Activated CD4-positive, alpha-beta T cell treated with anti-CD3 and anti-CD28 coated beads, Interleukin-2, Interleukin-6, amounts not matched to agents 100 ng/mL and 50 ng/mL, durations not matched to agents 16 hours and 8 hours (primary cell): Measurements from ENCODE around the gene PRSS2.
A peak's percentile ranks its signal among the peaks of the same experiment; 100 is the strongest.
"Not testable (repeated sequence)": the region's sequence is repeated elsewhere in the genome, so short reads cannot be mapped to it uniquely, and the experiment has no call there.

Experiments
- DNase-seq: peaks from one replicate; pipeline ENCODE4 v3.0.0-alpha.2; 2020

The PRSS2 gene

GRCh38 chr7:142760071-142760642 lies 10.6 kb upstream of the PRSS2 start:
- DNase-seq = no peak

DNA sequence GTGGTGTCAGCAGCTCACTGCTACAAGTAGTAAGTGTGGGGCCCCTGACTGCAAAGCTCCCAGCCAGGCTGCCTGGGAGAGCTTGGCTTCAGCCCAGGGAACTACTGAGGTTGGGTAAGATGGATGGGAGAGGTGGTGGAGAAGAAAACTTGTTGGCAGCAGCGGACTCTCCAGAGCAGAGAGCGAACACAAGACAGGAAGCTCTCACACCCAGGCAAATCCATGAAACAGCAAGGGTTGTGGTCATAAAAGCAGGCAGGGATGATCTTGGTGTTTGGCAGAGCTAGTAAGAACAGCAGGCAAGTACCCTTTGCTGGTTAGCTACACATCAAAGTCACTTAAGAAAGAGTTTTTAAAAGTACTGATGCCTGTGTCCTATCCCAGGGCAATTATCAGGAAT lies 9.2 kb upstream of the PRSS2 start:
- DNase-seq = not testable (repeated sequence)

DNA sequence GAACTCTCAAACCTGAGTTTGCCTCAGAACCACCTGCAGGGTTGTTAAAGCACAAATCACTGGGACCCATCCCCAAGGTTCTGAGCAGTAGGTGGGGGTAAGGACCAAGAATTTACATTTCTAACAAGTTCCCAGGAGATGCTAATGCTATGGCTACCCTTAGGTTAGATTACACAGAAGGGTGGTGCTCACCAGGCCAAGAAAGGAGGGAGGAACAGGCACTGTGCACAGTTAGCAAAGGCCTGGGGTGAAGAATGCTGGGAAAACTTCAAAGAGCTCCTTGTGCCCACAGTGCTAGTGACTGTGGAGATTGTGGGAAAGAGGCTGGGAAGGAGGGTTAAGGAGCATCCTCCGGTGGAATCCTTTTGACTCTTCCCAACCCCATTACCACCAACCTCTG lies 8.7 kb upstream of the PRSS2 start:
- DNase-seq = no peak

DNA sequence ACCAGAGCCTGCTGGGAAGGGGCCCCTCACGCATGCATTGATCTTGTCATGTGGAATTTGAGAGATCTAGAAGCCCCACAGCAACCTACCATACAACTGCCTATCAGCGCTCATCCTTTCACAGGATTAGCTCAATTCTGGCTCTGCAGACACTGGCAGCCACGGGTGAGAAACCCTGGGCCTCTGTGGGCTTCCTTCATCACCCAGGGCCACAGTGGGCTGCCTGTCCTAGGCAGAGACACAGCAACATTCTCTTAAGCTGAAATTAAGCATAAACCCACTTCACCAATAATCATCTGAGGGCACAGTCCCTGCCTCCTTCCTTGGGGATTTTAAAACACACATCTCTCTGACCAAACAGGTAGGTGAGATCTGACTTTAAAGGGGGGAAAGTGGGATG lies 3.3 kb upstream of the PRSS2 start:
- no peak for DNase-seq

DNA sequence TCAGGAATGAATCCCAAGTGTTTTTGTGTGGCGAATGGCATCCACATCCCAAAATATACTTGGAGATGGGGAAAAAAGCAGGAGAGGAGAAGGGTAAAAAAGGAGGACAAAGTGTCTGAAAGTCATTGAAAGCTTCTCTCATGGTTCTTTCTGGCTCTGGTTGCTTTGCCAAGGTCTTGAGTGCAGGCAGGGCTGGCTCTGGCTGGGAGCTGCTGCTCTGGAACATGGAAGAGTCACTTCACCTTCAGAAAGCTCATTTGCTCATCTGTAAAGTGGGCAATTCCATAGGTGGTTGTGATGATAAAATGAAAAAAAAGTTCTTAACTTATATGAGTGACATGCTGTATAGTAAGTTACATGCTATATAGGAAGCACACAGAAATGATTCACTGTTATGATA lies 2.9 kb upstream of the PRSS2 start:
- no peak for DNase-seq

- DNase-seq = not testable (repeated sequence)
These were observed 1.9 kb upstream of the PRSS2 start for GRCh38 chr7:142768885-142769284.

GRCh38 chr7:142771353-142771723 lies 568 bp downstream of the PRSS2 start:
- peak; percentile 6 for DNase-seq

DNA sequence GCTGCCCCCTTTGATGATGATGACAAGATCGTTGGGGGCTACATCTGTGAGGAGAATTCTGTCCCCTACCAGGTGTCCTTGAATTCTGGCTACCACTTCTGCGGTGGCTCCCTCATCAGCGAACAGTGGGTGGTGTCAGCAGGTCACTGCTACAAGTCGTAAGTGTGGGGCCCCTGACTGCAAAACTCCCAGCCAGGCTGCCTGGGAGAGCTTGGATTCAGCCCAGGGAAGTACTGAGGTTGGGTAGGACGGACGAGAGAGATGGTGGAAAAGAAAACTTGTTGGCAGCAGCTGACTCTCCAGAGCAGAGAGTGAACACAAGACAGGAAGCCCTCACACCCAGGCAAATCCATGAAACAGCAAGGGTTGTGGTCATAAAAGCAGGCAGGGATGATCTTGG lies 1.3 kb downstream of the PRSS2 start:
- DNase-seq = no peak

DNA sequence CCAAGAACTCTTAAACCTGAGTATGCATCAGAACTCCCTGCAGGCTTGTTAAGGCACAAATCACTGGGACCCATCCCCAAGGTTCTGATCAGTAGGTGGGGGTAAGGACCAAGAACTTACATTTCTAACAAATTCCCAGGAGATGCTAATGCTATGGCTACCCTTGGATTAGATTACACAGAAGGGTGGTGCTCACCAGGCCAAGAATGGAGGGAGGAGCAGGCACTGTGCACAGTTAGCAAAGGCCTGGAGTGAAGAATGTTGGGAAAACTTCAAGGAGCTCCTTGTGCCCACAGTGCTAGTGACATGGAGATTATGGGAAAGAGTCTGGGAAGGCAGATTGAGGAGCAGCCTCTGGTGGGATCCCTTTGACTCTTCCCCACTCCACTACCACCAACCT lies 1.9 kb downstream of the PRSS2 start:
- DNase-seq = no peak

DNA sequence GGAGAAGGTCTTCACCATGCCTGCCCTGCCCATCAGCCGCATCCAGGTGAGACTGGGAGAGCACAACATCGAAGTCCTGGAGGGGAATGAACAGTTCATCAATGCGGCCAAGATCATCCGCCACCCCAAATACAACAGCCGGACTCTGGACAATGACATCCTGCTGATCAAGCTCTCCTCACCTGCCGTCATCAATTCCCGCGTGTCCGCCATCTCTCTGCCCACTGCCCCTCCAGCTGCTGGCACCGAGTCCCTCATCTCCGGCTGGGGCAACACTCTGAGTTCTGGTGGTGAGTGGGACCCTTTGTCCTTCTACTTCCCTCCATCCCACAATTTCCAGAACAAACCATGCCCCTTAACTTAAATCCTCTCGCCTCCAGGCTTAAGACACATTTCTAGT lies 2.5 kb downstream of the PRSS2 start:
- DNase-seq = no peak

DNA sequence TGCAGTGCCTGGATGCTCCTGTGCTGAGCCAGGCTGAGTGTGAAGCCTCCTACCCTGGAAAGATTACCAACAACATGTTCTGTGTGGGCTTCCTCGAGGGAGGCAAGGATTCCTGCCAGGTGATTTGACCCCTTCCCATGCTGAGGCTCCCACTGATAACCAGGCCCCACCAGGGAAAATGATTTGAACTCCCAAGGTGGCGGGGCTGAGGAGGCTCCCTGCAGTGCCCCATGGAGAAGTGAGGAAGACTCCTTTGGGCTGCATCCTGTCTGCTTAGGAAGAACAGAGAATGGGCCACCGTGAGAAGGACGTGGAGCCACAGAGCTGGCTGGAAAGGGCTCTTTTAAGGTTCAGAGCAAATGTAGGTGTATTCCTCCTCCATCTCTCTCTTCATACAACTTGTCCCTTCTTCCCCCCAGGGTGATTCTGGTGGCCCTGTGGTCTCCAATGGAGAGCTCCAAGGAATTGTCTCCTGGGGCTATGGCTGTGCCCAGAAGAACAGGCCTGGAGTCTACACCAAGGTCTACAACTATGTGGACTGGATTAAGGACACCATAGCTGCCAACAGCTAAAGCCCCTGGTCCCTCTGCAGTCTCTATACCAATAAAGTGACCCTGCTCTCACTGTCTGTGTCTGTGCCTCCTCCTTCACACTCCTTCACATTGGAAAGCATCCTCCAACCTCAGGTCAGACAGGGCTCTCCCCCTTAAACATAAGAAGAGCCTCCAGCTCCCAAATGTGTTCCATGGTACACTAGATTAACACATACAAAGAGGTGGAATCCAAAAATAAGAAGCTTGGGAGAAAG lies 3.4 kb downstream of the PRSS2 start:
- DNase-seq = no peak

DNA sequence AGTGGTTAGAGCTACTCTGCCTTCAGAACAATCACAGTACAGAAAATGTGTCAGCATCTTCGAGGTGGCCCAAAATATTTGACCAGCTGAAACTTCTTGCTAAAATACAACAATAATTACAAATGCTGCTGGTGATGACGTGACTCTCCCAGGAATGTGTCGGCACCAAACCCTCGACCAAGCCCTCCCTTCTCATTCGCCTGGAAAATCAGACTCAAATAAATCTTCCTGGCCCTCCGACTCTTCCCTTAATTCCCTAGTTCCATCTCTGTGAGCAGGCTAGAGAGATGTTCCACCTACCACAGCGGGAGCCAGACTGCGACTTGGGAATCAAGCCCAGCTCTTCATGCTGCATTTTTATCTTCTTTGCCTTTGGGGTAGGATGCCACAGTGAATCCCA lies 4.1 kb downstream of the PRSS2 start:
- no peak for DNase-seq

- not testable (repeated sequence) for DNase-seq
These were observed 4.8 kb downstream of the PRSS2 start for GRCh38 chr7:142775351-142776115.

DNA sequence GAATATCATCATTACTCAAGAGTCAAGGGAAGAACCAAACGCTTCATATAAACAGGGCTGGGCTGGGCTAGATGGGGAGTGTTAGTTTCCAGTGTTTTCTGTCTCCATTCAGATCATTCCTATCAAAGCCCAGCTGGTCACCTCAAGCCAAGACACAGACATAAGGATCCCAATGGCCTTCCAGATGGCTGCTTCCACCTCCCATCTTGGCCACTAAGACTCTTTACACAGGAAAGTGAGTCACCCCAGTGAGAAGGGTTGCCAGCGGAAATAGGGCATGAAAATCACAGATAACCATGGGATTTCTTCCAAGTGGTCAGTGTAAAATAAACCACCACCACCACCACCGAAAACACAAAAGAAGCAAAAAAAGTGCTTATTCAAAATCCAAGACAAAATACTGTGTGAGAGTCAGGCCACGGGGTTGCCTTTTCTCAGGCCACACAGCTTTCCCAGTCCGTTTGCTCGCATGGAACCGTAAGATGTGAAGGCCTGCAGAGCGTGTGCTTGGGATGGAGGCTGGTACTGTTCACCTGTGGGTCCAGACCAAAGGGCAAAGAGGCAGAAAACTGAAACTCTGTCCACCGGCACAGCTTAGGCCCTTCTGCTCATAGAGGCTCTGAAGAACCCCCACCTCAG lies 5.6 kb downstream of the PRSS2 start:
- no peak for DNase-seq

- DNase-seq = not testable (repeated sequence)
These were observed 6.1 kb downstream of the PRSS2 start for GRCh38 chr7:142776845-142777225.

DNA sequence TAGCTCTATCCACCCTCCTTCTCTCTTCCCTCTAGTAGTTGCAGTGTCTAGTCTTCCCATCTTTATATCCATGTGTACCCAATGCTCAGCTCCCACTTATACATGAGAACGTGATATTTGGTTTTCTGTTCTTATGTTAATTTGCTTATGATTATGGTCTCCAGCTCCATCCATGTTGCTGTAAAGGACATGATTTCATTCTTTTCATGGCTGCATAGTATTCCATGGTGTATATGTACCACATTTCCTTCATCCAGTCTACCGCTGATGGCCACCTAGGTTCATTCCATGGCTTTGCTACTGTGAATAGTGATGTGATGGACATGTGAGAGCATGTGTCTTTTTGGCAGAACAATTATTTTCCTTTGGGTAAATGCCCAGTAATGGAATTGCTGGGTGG lies 6.5 kb downstream of the PRSS2 start:
- DNase-seq = no peak

- DNase-seq = peak; percentile 79
These were observed 12.4 kb downstream of the PRSS2 start for GRCh38 chr7:142782922-142783900.

DNA sequence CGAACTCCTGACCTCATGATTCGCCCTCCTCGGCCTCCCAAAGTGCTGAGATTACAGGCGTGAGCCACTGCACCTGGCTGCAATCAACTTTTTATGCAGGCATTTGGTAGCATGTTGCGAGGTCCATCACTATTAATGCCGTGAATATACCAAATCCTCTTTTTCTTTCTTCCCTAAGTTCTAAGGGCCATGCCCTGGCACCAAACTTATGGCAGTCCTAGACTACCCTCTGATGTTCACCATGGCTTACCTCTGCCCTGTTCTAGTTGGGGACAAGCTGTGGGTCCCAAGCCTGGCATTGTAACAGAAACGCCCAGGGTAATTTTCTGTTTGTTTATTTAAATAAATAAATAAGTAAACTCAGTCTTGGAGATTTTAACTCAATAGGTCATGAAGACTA lies 13.3 kb downstream of the PRSS2 start:
- no peak for DNase-seq

GRCh38 chr7:142784716-142785115 lies 13.9 kb downstream of the PRSS2 start:
- DNase-seq = peak; percentile 17

- DNase-seq = peak; percentile 82
These were observed 15.1 kb downstream of the PRSS2 start for GRCh38 chr7:142785841-142786250.

DNA sequence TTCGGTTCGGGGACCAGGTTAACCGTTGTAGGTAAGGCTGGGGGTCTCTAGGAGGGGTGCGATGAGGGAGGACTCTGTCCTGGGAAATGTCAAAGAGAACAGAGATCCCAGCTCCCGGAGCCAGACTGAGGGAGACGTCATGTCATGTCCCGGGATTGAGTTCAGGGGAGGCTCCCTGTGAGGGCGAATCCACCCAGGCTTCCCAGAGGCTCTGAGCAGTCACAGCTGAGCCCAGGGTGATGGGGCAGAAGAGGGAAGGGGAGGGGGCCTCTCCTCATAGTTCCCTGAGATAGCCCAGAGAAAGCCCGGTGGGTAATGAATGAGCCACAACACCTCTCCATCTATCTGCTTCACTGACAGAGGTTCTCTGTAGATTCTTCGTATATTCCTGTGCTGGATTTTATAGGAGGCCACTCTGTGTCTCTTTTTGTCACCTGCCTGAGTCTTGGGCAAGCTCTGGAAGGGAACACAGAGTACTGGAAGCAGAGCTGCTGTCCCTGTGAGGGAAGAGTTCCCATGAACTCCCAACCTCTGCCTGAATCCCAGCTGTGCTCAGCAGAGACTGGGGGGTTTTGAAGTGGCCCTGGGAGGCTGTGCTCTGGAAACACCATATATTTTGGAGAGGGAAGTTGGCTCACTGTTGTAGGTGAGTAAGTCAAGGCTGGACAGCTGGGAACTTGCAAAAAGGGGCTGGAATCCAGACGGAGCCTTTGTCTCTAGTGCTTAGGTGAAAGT lies 16.4 kb downstream of the PRSS2 start:
- peak; percentile 1 for DNase-seq

- peak; percentile 1 for DNase-seq
These were observed 17.0 kb downstream of the PRSS2 start for GRCh38 chr7:142787783-142788182.
